HCT116 (cell line): ENCODE results near the gene SH3PXD2A. TPM values are rescaled to one million over a fixed set of nuclear protein-coding genes. Genes with fewer than 3 reads are reported as not detected.

Source experiments
- ATAC-seq: fragments of 200-7000 bp; cut with Tn5 transposase; 2 replicates; pipeline ENCODE4 v1.9.1; 2020; ENCODE audit warnings: mild to moderate bottlenecking, moderate library complexity
- BruUV-seq: library from RNA; stranded (reverse); fragments of 400-500 nt; replicated peaks from 2 replicates; lab custom pipeline; 2021; lab: Mats Ljungman, UMichigan
- CTCF ChIA-PET: fragments of 300-600 bp; sonication (Branson Sonifier 250); formaldehyde crosslinking; loops from one replicate; lab custom pipeline; 2021; ENCODE audit warnings: antibody characterized with exemption; lab: Charles Lee
- POLR2A ChIA-PET: fragments of 300-600, 350-600 bp; sonication (Branson Sonifier 250); formaldehyde crosslinking; loops from one replicate; lab custom pipeline; 2021; ENCODE audit warnings: antibody characterized with exemption; lab: Charles Lee
- RAD21 ChIA-PET, 2 experiments: fragments of 300-600 bp; sonication (Branson Sonifier 250); formaldehyde crosslinking; loops; one replicate each; lab custom pipeline; 2023; ENCODE audit warnings: low total read pairs in 2 of 2; ENCODE audit not compliant: uncharacterized antibody in 2 of 2, unreplicated experiment in 2 of 2, low non-redundant PET in 1 of 2; lab: Charles Lee
- DNase-seq: peaks from one replicate; pipeline ENCODE4 v3.0.0-alpha.2; 2010; ENCODE audit warnings: low read depth, low spot score
- H2AFZ ChIP-seq: fragments of 200-600 bp; shearing (Covaris generic), sonication (generic); 2 replicates; pipeline ENCODE4 v1.6.1; 2017; ENCODE audit warnings: low read depth, mixed run types, mixed read lengths, antibody characterized with exemption, low read length; ENCODE audit not compliant: poor library complexity, severe bottlenecking
- H3K27ac ChIP-seq: 2 replicates; pipeline ENCODE4 v1.5.1; 2012; ENCODE audit warnings: low read depth, low read length
- H3K27me3 ChIP-seq: fragments of 200-600 bp; sonication (generic); 2 replicates; pipeline ENCODE4 v1.6.1; 2016; ENCODE audit warnings: mixed run types, low read length, mixed read lengths; ENCODE audit not compliant: insufficient read depth
- H3K36me3 ChIP-seq, 2 experiments: fragments of 200-500 bp in 1 of 2; fragments of 200-600 bp in 1 of 2; sonication (Bioruptor generic) in 1 of 2; sonication (generic) in 1 of 2; 2 replicates each; pipeline versions ENCODE4 v1.5.1 to v1.6.1; 2014 to 2016; ENCODE audit warnings: low read length in 2 of 2, inconsistent platforms in 1 of 2, mixed read lengths in 1 of 2, mixed run types in 1 of 2; ENCODE audit not compliant: insufficient read depth in 2 of 2, control insufficient read depth in 1 of 2
- H3K4me1 ChIP-seq, 2 experiments: fragments of 200-600 bp in 1 of 2; sonication (generic) in 1 of 2; 2 replicates each; pipeline versions ENCODE4 v1.5.1 to v1.6.1; 2012 to 2017; ENCODE audit warnings: low read length in 2 of 2, inconsistent platforms in 1 of 2, mild to moderate bottlenecking in 1 of 2, mixed read lengths in 1 of 2, mixed run types in 1 of 2, moderate library complexity in 1 of 2; ENCODE audit not compliant: insufficient read depth in 2 of 2, control insufficient read depth in 1 of 2
- H3K4me2 ChIP-seq: fragments of 200-600 bp; sonication (generic); 2 replicates; pipeline ENCODE4 v1.6.1; 2017; ENCODE audit warnings: mixed run types, low read length, mixed read lengths
- H3K4me3 ChIP-seq, 2 experiments: fragments of 200-600 bp in 1 of 2; sonication (generic) in 1 of 2; replicated peaks in 1 of 2; 2 replicates each; pipeline ENCODE4 v1.5.1; 2011 to 2016; ENCODE audit warnings: low read length in 2 of 2, control low read depth in 1 of 2, low read depth in 1 of 2, mild to moderate bottlenecking in 1 of 2, mixed read lengths in 1 of 2, mixed run types in 1 of 2
- H3K79me2 ChIP-seq: fragments of 200-600 bp; sonication (generic); 2 replicates; pipeline ENCODE4 v1.6.1; 2017; ENCODE audit warnings: mild to moderate bottlenecking, mixed run types, low read length, moderate library complexity, mixed read lengths; ENCODE audit not compliant: insufficient read depth
- H3K9ac ChIP-seq: fragments of 200-600 bp; sonication (generic); 2 replicates; pipeline ENCODE4 v1.6.1; 2016; ENCODE audit warnings: low read length, mixed read lengths
- H3K9me2 ChIP-seq: fragments of 200-600 bp; sonication (generic), shearing (Covaris generic); 2 replicates; pipeline ENCODE4 v1.6.1; 2017; ENCODE audit warnings: mixed run types, mild to moderate bottlenecking, moderate library complexity; ENCODE audit not compliant: insufficient read depth
- H3K9me3 ChIP-seq, 2 experiments: fragments of 200-500 bp in 1 of 2; fragments of 200-600 bp in 1 of 2; sonication (Bioruptor generic) in 1 of 2; sonication (generic) in 1 of 2; 2 replicates each; pipeline ENCODE4 v1.6.1; 2014 to 2017; ENCODE audit warnings: low read length in 2 of 2, mixed read lengths in 2 of 2, inconsistent platforms in 1 of 2, low read depth in 1 of 2, mild to moderate bottlenecking in 1 of 2, mixed run types in 1 of 2, moderate library complexity in 1 of 2; ENCODE audit not compliant: control insufficient read depth in 1 of 2, insufficient read depth in 1 of 2
- H4K20me1 ChIP-seq: fragments of 200-600 bp; sonication (generic), shearing (Covaris generic); 2 replicates; pipeline ENCODE4 v1.6.1; 2017; ENCODE audit warnings: mixed run types, mild to moderate bottlenecking, moderate library complexity; ENCODE audit not compliant: insufficient read depth
- CBX3 ChIP-seq: IDR thresholded peaks from 2 replicates; pipeline ENCODE4 v1.6.1; 2012; ENCODE audit warnings: low read depth
- CEBPB ChIP-seq: IDR thresholded peaks from 2 replicates; pipeline ENCODE4 v1.6.1; 2012; ENCODE audit warnings: low read depth
- EGR1 ChIP-seq: IDR thresholded peaks from 2 replicates; pipeline ENCODE4 v1.6.1; 2012; ENCODE audit warnings: low read depth
- EZH2phosphoT487 ChIP-seq: fragments of 200-600 bp; IDR thresholded peaks from 2 replicates; pipeline ENCODE4 v1.6.1; 2018; ENCODE audit warnings: antibody characterized with exemption, borderline replicate concordance
- POLR2AphosphoS5 ChIP-seq: IDR thresholded peaks from 2 replicates; pipeline ENCODE4 v1.6.1; 2011; ENCODE audit warnings: mild to moderate bottlenecking, low read depth, low read length, moderate library complexity
- RAD21 ChIP-seq: IDR thresholded peaks from 2 replicates; pipeline ENCODE4 v1.6.1; 2012; ENCODE audit warnings: low read depth, mild to moderate bottlenecking
- SIN3A ChIP-seq: IDR thresholded peaks from 2 replicates; pipeline ENCODE4 v1.6.1; 2012; ENCODE audit warnings: low read depth
- TCF7L2 ChIP-seq: IDR thresholded peaks from 2 replicates; pipeline ENCODE4 v1.7.0; 2011; ENCODE audit warnings: borderline replicate concordance, inconsistent platforms; ENCODE audit not compliant: insufficient read depth, insufficient read length; ENCODE audit errors: extremely low read depth
- ZFX ChIP-seq: fragments of 450-650 bp; IDR thresholded peaks from 2 replicates; pipeline ENCODE4 v1.6.1; 2017
- intact Hi-C: fragments of 100-400 bp; cut with micrococcal nuclease; formaldehyde crosslinking; loops from 2 replicates; pipeline ENCODE4 v1.10.0; 2022
- total RNA-seq: library from RNA; stranded (reverse); gene quantifications from one replicate; pipeline ENCODE4 v1.2.1, GENCODE V29; 2021; ENCODE audit not compliant: unreplicated experiment
- TF ChIP-seq, protein P1 (sequence below): IDR thresholded peaks from 2 replicates; pipeline ENCODE4 v1.6.1; 2011; ENCODE audit warnings: mild to moderate bottlenecking, low read length, moderate library complexity; ENCODE audit not compliant: insufficient replicate concordance; ENCODE audit errors: extremely low read depth
- TF ChIP-seq, protein P2 (sequence below), 3 experiments: fragments of 200-600 bp in 1 of 3; sonication (generic) in 1 of 3; IDR thresholded peaks in 2 of 3; conservative IDR thresholded peaks in 1 of 3; 2 replicates each; pipeline ENCODE4 v1.5.1; 2012 to 2017; ENCODE audit warnings: low read depth in 2 of 3, low read length in 2 of 3, antibody characterized with exemption in 1 of 3, borderline replicate concordance in 1 of 3, control low read depth in 1 of 3, mild to moderate bottlenecking in 1 of 3, mixed read lengths in 1 of 3, mixed run types in 1 of 3, moderate library complexity in 1 of 3; ENCODE audit not compliant: insufficient read depth in 1 of 3

SH3PXD2A gene
- total RNA-seq, 1 experiment from 2014 or later: 8.7 TPM

DNA sequence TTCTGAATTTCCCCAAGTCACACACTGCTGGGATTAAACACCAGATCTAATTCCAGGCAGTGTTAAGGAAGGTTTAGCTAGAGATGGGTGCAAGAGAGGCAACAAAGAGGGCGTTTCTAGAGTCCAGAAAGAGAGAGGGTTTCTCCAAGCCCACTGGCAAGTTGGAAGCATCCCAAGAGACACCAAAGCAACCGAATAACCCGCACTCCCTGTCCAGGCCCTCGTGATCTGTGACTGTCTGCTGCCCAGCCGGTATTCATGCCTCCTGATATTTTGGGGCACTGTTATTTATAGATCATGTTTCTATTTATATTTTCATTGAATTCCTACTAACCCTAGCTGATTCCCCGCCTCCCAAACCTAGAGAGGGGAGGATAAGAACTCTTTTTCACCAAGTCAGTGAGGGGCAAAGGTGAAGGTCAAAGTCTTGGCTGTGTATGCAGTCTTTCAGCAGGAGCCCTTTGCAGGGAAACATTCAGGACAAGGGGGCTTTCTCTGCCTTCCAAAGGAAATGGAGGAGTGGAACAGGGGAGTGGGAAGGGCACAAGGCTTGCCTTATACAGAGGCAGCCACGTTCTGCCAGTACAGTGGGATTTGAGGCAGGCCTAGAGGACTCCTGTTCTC is 103.6 kb downstream of the SH3PXD2A start:
- ChIA-PET POLR2A (no interaction called here), CTCF (interaction anchor here (1.1 to 2.4 kb wide), 2 partner anchors 12 to 15 kb away, joined by 3 to 9 read pairs; no protein-coding TSS in a partner anchor), RAD21 (no interaction called here)
- Histone ChIP-seq H3K79me2 (no peaks in the 10 kb centered on the region), H3K27ac (no peak overlapping the region), H3K9me3 (peaks cover 4 to 9% of the 10 kb centered on the region in 2 experiments; a peak in 1 of 4 replicates), H4K20me1 (no peaks in the 10 kb centered on the region), H3K9me2 (no peaks in the 10 kb centered on the region), H3K9ac (no peak overlapping the region), H3K4me2 (no peak overlapping the region), H2AFZ (no peak overlapping the region), H3K4me1 (peaks cover 8 to 18% of the 10 kb centered on the region in 2 experiments; a peak in 3 of 4 replicates), H3K4me3 (no peak overlapping the region), H3K36me3 (no peaks in the 10 kb centered on the region), H3K27me3 (no peaks in the 10 kb centered on the region)
- no peak for ATAC-seq
- intact Hi-C loops: no loop called here
- no peak for DNase-seq
- TF ChIP-seq POLR2AphosphoS5 (no peak), EGR1 (no peak)
- BruUV-seq: no TSS peak

DNA sequence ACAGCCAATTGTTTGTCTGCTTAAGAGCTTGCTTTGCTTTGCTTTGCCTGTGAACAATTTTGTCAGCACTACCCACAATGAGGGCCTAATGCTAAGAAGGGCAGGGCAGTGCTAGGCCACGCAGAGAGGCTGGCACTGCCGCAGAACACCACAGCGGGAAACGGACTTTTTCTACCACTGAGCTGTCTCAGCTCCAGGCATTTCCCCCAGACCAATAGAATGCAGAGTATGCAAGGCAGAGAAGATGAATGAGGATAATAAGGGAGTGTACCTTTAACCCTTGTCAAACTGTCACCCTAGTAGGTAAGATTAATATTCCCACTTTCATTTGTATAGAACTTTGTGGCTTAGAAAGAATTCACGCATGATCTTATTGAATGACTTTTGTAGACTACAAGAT is 104.5 kb downstream of the SH3PXD2A start:
- ChIA-PET CTCF (interaction anchor here (1.1 to 1.3 kb wide), 2 partner anchors 14 to 38 kb away, joined by 3 read pairs; no protein-coding TSS in a partner anchor), POLR2A (no interaction called here), RAD21 (no interaction called here)
- H3K4me1 ChIP-seq: peaks cover 18 to 27% of the 10 kb centered on the region in 2 experiments
- no peak for TF ChIP-seq CEBPB
- no peak for TF ChIP-seq CBX3
- no peak for TF ChIP-seq EZH2phosphoT487
- TF ChIP-seq EGR1: no peak
- TF ChIP-seq RAD21: no peak
- no peak for TF ChIP-seq SIN3A
- no peak for TF ChIP-seq TCF7L2
- no peak for TF ChIP-seq ZFX
- TF ChIP-seq, protein P1, sequence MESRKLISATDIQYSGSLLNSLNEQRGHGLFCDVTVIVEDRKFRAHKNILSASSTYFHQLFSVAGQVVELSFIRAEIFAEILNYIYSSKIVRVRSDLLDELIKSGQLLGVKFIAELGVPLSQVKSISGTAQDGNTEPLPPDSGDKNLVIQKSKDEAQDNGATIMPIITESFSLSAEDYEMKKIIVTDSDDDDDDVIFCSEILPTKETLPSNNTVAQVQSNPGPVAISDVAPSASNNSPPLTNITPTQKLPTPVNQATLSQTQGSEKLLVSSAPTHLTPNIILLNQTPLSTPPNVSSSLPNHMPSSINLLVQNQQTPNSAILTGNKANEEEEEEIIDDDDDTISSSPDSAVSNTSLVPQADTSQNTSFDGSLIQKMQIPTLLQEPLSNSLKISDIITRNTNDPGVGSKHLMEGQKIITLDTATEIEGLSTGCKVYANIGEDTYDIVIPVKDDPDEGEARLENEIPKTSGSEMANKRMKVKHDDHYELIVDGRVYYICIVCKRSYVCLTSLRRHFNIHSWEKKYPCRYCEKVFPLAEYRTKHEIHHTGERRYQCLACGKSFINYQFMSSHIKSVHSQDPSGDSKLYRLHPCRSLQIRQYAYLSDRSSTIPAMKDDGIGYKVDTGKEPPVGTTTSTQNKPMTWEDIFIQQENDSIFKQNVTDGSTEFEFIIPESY: no peak
- TF ChIP-seq, protein P2, sequence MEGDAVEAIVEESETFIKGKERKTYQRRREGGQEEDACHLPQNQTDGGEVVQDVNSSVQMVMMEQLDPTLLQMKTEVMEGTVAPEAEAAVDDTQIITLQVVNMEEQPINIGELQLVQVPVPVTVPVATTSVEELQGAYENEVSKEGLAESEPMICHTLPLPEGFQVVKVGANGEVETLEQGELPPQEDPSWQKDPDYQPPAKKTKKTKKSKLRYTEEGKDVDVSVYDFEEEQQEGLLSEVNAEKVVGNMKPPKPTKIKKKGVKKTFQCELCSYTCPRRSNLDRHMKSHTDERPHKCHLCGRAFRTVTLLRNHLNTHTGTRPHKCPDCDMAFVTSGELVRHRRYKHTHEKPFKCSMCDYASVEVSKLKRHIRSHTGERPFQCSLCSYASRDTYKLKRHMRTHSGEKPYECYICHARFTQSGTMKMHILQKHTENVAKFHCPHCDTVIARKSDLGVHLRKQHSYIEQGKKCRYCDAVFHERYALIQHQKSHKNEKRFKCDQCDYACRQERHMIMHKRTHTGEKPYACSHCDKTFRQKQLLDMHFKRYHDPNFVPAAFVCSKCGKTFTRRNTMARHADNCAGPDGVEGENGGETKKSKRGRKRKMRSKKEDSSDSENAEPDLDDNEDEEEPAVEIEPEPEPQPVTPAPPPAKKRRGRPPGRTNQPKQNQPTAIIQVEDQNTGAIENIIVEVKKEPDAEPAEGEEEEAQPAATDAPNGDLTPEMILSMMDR (IDR thresholded peaks at IDR 0.05 in 2 of 3, conservative IDR thresholded peaks at IDR 0.05 in 1 of 3; ENCODE audit: borderline replicate concordance in 1 of 3, insufficient read depth in 1 of 3, low read depth in 2 of 3, low read length in 2 of 3): no peak
- intact Hi-C loops: no loop called here
- H3K27ac ChIP-seq: no peak overlapping the region
- H3K36me3 ChIP-seq: no peaks in the 10 kb centered on the region
- no peaks in the 10 kb centered on the region for H3K27me3 ChIP-seq
- no peak for ATAC-seq
- no peak overlapping the region for H3K4me3 ChIP-seq
- no peaks in the 10 kb centered on the region for H3K9me2 ChIP-seq
- H3K9me3 ChIP-seq: peaks cover 4 to 9% of the 10 kb centered on the region in 2 experiments; a peak in 1 of 4 replicates
- no peaks in the 10 kb centered on the region for H4K20me1 ChIP-seq
- no peak overlapping the region for H2AFZ ChIP-seq
- no peak for DNase-seq
- H3K9ac ChIP-seq: no peak overlapping the region
- no peaks in the 10 kb centered on the region for H3K79me2 ChIP-seq
- BruUV-seq: no TSS peak
- H3K4me2 ChIP-seq: no peak overlapping the region
